A673 (cell line): ENCODE results near the gene PNMA8A. TPM values are rescaled to one million over a fixed set of nuclear protein-coding genes. Genes with fewer than 3 reads are reported as not detected.

Experiments
- Bru-seq: library from RNA; stranded (reverse); fragments of 400-500 nt; gene quantifications from one replicate; lab custom pipeline; 2021; lab: Mats Ljungman, UMichigan
- BruChase-seq, 2 experiments: library from RNA; stranded (reverse); fragments of 400-500 nt; gene quantifications; one replicate each; lab custom pipeline; 2021; lab: Mats Ljungman, UMichigan
- BruUV-seq: library from RNA; stranded (reverse); fragments of 400-500 nt; replicated peaks from 2 replicates; lab custom pipeline; 2021; lab: Mats Ljungman, UMichigan
- CTCF ChIA-PET: fragments of 300-600 bp; sonication (Branson Sonifier 250); formaldehyde crosslinking; loops from one replicate; lab custom pipeline; 2022; ENCODE audit warnings: antibody characterized with exemption; lab: Charles Lee
- POLR2A ChIA-PET: fragments of 300-600 bp; sonication (Branson Sonifier 250); formaldehyde crosslinking; loops from one replicate; lab custom pipeline; 2022; ENCODE audit warnings: antibody characterized with exemption; ENCODE audit not compliant: low non-redundant PET; lab: Charles Lee
- DNase-seq: peaks from one replicate; pipeline ENCODE4 v3.0.0-alpha.2; 2015; ENCODE audit warnings: low spot score
- H3K27ac ChIP-seq: fragments of 200-600 bp; sonication (generic); 2 replicates; pipeline ENCODE4 v1.5.1; 2016; ENCODE audit warnings: mixed run types, low read depth, mild to moderate bottlenecking, mixed read lengths, antibody characterized with exemption, low read length; ENCODE audit not compliant: poor library complexity, severe bottlenecking
- H3K27me3 ChIP-seq: fragments of 200-600 bp; sonication (generic); replicated peaks from 2 replicates; pipeline ENCODE4 v1.6.1; 2017; ENCODE audit warnings: mixed run types, low read depth, mild to moderate bottlenecking, mixed read lengths, antibody characterized with exemption, low read length; ENCODE audit not compliant: insufficient read depth, poor library complexity
- H3K36me3 ChIP-seq: fragments of 200-600 bp; sonication (generic); 2 replicates; pipeline ENCODE4 v1.6.1; 2016; ENCODE audit warnings: mixed run types, mild to moderate bottlenecking, mixed read lengths, antibody characterized with exemption, low read length; ENCODE audit not compliant: insufficient read depth, poor library complexity, severe bottlenecking
- H3K4me1 ChIP-seq: fragments of 200-600 bp; sonication (generic); 2 replicates; pipeline ENCODE4 v1.6.1; 2017; ENCODE audit warnings: mixed run types, mild to moderate bottlenecking, mixed read lengths, antibody characterized with exemption, low read length; ENCODE audit not compliant: insufficient read depth, poor library complexity, severe bottlenecking
- H3K4me3 ChIP-seq: fragments of 200-600 bp; sonication (generic); 2 replicates; pipeline ENCODE4 v1.5.1; 2016; ENCODE audit warnings: low read depth, mixed run types, mild to moderate bottlenecking, mixed read lengths, low read length; ENCODE audit not compliant: poor library complexity, severe bottlenecking
- H3K9me3 ChIP-seq: fragments of 200-600 bp; sonication (generic); 2 replicates; pipeline ENCODE4 v1.6.1; 2016; ENCODE audit warnings: mixed run types, low read depth, mild to moderate bottlenecking, mixed read lengths, antibody characterized with exemption, low read length; ENCODE audit not compliant: poor library complexity, severe bottlenecking
- CTCF ChIP-seq: fragments of 300-800, 200-600 bp; sonication (generic); conservative IDR thresholded peaks from 2 replicates; pipeline ENCODE4 v1.5.1; 2017; ENCODE audit warnings: low read depth, mild to moderate bottlenecking, antibody characterized with exemption, low read length, moderate library complexity, mixed read lengths
- EZH2 ChIP-seq: fragments of 200-600 bp; sonication (generic); IDR thresholded peaks from 2 replicates; pipeline ENCODE4 v1.6.1; 2017; ENCODE audit warnings: borderline replicate concordance, low read depth, mild to moderate bottlenecking, mixed read lengths, antibody characterized with exemption, low read length; ENCODE audit not compliant: poor library complexity, severe bottlenecking
- intact Hi-C: fragments of 100-400 bp; cut with micrococcal nuclease; formaldehyde crosslinking; loops from one replicate; pipeline ENCODE4 v1.10.0; 2022; ENCODE audit not compliant: unreplicated experiment
- long read RNA-seq: library from polyadenylated mRNA; stranded (forward); transcript quantifications from one replicate; pipeline ENCODE4 v2.0.0, GENCODE V29; 2022
- total RNA-seq: library from RNA; stranded (reverse); gene quantifications from 2 replicates; pipeline ENCODE4 v1.2.3, GENCODE V29; 2021

Gene PNMA8A, protein sequence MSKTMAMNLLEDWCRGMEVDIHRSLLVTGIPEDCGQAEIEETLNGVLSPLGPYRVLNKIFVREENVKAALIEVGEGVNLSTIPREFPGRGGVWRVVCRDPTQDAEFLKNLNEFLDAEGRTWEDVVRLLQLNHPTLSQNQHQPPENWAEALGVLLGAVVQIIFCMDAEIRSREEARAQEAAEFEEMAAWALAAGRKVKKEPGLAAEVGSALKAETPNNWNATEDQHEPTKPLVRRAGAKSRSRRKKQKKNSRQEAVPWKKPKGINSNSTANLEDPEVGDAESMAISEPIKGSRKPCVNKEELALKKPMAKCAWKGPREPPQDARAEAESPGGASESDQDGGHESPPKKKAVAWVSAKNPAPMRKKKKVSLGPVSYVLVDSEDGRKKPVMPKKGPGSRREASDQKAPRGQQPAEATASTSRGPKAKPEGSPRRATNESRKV
- 12.8 and 15.9 TPM in 2 replicates for total RNA-seq
- percentile 62 among the genes with signal in this experiment for Bru-seq, nascent RNA
- BruChase-seq, experiment 1, labeled RNA remaining after a 2-hour chase, result percentile 85 among the genes with signal in this experiment
- percentile 92 among the genes with signal in this experiment for BruChase-seq, experiment 2, labeled RNA remaining after a 6-hour chase
- long read RNA-seq, partial matches to known transcripts, result 0 of 5 reads
- long read RNA-seq, other reads (novel, unspliced or antisense), result 4 of 5 reads

DNA sequence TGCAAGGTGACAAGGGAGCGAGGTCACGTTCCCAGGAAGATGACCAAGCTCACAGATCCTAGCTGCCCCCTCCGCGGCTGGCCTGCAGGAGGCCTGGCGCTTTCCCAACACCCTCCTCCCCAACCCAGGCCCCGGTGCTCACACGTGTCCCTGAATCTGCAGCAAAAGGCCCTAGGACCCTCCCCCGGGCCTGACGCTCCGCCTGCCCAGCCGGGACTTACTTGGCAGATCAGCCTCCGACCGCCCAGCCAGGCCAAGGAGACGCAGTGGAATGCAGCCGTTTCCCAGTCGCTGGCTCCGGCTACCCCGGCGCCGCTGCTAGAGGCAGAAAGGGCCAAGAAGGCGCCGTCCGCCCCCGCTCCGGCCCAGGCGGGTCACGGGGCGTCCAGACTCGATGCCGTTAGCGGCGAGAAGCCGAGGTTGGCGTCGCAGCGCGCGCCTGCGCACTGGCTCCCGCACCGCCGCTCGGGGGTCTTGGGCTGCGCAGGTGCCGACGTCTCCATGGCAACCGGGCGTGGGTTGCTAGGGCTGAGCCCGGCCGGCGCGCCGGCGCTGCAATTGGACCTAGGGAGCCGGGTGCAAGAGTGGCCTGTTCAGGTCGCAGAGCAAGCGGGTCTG, at the start of gene PNMA8A:
Gene PNMA8A (minus strand): TSS at position 448 of the 618 bp plus-strand sequence. CDS start 528 bp downstream, outside the sequence.
- no peaks in the 10 kb centered on the region for H3K9me3 ChIP-seq
- peak within 1 kb of the TSS; percentile 22 for H3K27ac ChIP-seq
- POLR2A ChIA-PET, result no interaction called here
- TF ChIP-seq EZH2 (no peak), CTCF (no peak)
- DNase-seq, result peak; percentile 66
- H3K4me3 ChIP-seq, result peak within 1 kb of the TSS; percentile 59
- peaks cover 13% of the 10 kb centered on the region for H3K4me1 ChIP-seq
- CTCF ChIA-PET, result no interaction called here
- no peaks in the 10 kb centered on the region for H3K36me3 ChIP-seq
- intact Hi-C loops, result no loop called here
- no peaks in the 10 kb centered on the region for H3K27me3 ChIP-seq
- BruUV-seq, result no TSS peak

DNA sequence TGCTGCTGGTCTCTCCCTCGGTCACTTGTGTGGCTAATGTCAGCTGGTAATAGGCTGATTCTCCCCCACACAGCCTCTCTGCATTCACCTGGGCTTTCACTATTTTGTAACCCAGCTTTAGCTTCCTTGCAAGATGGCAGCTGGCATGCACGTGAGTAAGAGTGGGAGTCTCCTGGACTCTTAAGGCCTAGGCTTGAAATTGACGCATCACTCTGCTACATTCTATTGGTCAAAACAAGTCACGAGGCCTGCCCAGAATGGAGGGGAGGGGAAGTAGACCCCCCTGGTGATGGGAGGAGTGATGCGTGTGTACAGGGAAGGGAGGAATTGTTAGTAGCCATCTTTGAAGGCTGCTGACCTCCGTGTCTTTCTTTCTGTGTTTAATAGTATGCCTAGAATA, 49.3 kb upstream of the PNMA8A start:
- Histone ChIP-seq H3K4me3 (no peak overlapping the region), H3K36me3 (no peaks in the 10 kb centered on the region), H3K27ac (no peak overlapping the region), H3K27me3 (no peaks in the 10 kb centered on the region), H3K9me3 (no peaks in the 10 kb centered on the region), H3K4me1 (no peaks in the 10 kb centered on the region)
- DNase-seq, result no peak
- ChIA-PET CTCF (no interaction called here), POLR2A (no interaction called here)
- no TSS peak for BruUV-seq
- intact Hi-C loops, result no loop called here
- no peak for TF ChIP-seq EZH2
- no peak for TF ChIP-seq CTCF

DNA sequence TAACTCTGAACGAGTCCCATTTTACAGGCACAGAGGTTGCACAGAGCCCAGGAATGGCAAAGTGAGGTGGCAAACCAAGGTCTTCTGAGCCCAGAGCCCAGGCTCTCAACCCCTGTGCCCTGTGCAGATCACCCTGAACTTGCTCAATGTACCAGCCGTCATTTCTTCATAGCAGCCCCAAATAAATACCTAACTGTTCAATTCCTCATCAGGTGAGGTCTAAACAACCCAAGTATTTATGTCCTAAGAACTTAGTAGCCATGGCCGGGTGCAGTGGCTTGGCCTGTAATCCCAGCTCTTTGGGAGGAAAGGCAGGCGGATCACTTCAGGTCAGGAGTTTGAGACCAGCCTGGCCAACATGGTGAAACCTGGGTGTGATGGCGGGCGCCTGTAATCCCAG, 46.1 kb upstream of the PNMA8A start:
- ChIA-PET POLR2A (no interaction called here), CTCF (no interaction called here)
- no peak for DNase-seq
- no peaks in the 10 kb centered on the region for H3K4me1 ChIP-seq
- BruUV-seq, result no TSS peak
- no peak overlapping the region for H3K27ac ChIP-seq
- TF ChIP-seq CTCF (no peak), EZH2 (no peak)
- no peaks in the 10 kb centered on the region for H3K9me3 ChIP-seq
- H3K36me3 ChIP-seq, result no peaks in the 10 kb centered on the region
- no peak overlapping the region for H3K4me3 ChIP-seq
- intact Hi-C loops, result loop anchor here (10.0 kb wide), 1 partner anchor 443 kb away; no protein-coding TSS in a partner anchor
- no peaks in the 10 kb centered on the region for H3K27me3 ChIP-seq
